Activated naive CD4-positive, alpha-beta T cell treated with anti-CD3 and anti-CD28 coated beads, Interleukin-2, amount 10 ng/mL, durations not matched to agents 7 days and 5 days (primary cell): ENCODE measurements around the gene CD2BP2.
"Not testable (repeated sequence)": the region's sequence is repeated elsewhere in the genome, so short reads cannot be mapped to it uniquely, and the experiment has no call there.

Experiments used
- CTCF ChIA-PET: fragments of 350-600 bp; sonication (Branson Sonifier 250); formaldehyde crosslinking; loops from one replicate; lab custom pipeline; 2021; ENCODE audit warnings: antibody characterized with exemption; lab: Charles Lee
- DNase-seq: peaks from one replicate; pipeline ENCODE4 v3.0.0-alpha.2; 2020
- H3K27ac Mint-ChIP-seq: one replicate; pipeline ENCODE4 v1.8.0; 2021; ENCODE audit warnings: mild to moderate bottlenecking, moderate library complexity, mixed read lengths
- H3K27me3 Mint-ChIP-seq: one replicate; pipeline ENCODE4 v1.8.0; 2021; ENCODE audit warnings: mild to moderate bottlenecking, mixed read lengths
- H3K36me3 Mint-ChIP-seq: one replicate; pipeline ENCODE4 v1.8.0; 2021; ENCODE audit warnings: mixed read lengths
- H3K4me1 Mint-ChIP-seq: one replicate; pipeline ENCODE4 v1.8.0; 2021; ENCODE audit warnings: mixed read lengths
- H3K4me3 Mint-ChIP-seq: one replicate; pipeline ENCODE4 v1.8.0; 2021; ENCODE audit warnings: mild to moderate bottlenecking, moderate library complexity, mixed read lengths
- H3K9me3 Mint-ChIP-seq: one replicate; pipeline ENCODE4 v1.8.0; 2021; ENCODE audit warnings: mixed read lengths

CD2BP2 gene

GRCh38 chr16:30355144-30355953 lies at the start of gene CD2BP2:
Gene CD2BP2 (minus strand): TSS chr16:30355308. CDS start chr16:30354681, 627 bp downstream.
- Mint-ChIP-seq H3K27me3 (no peaks in the 10 kb centered on the region), H3K36me3 (peaks cover 66% of the 10 kb centered on the region), H3K9me3 (no peaks in the 10 kb centered on the region), H3K4me3 (peak within 1 kb of the TSS; percentile 95), H3K27ac (peak within 1 kb of the TSS; percentile 92), H3K4me1 (peaks cover 44% of the 10 kb centered on the region)
- DNase-seq: peak; percentile 90
- CTCF ChIA-PET: interaction anchor here (0.7 to 1.6 kb wide), 4 partner anchors 9 to 263 kb away, joined by 3 to 5 read pairs (median 4); no protein-coding TSS in a partner anchor

GRCh38 chr16:30401768-30402425 lies 46.8 kb upstream of the CD2BP2 start:
- peak overlapping the region; percentile 78 for H3K4me3 Mint-ChIP-seq
- CTCF ChIA-PET: interaction anchor here (1.1 kb wide), 1 partner anchor 19 kb away, joined by 4 read pairs; no protein-coding TSS in a partner anchor

GRCh38 chr16:30399435-30400186 lies 44.5 kb upstream of the CD2BP2 start:
- peak overlapping the region; percentile 42 for H3K27ac Mint-ChIP-seq
- CTCF ChIA-PET: interaction anchor here (1.6 kb wide), 1 partner anchor 10 kb away, joined by 7 read pairs; no protein-coding TSS in a partner anchor
- no peaks in the 10 kb centered on the region for H3K9me3 Mint-ChIP-seq
- H3K4me3 Mint-ChIP-seq: peak overlapping the region; percentile 78
- H3K36me3 Mint-ChIP-seq: peaks cover 24% of the 10 kb centered on the region
- no peak for DNase-seq
- H3K4me1 Mint-ChIP-seq: peaks cover 41% of the 10 kb centered on the region
- H3K27me3 Mint-ChIP-seq: peaks cover 31% of the 10 kb centered on the region

More at GRCh38 chr16:30401768-30402425, 46.8 kb upstream of the CD2BP2 start:
- H3K27ac Mint-ChIP-seq: no peak overlapping the region
- H3K27me3 Mint-ChIP-seq: peaks cover 34% of the 10 kb centered on the region
- peaks cover 33% of the 10 kb centered on the region for H3K4me1 Mint-ChIP-seq
- DNase-seq: no peak
- no peaks in the 10 kb centered on the region for H3K9me3 Mint-ChIP-seq
- peaks cover 17% of the 10 kb centered on the region for H3K36me3 Mint-ChIP-seq

GRCh38 chr16:30398661-30399434 lies 43.7 kb upstream of the CD2BP2 start:
- DNase-seq: no peak
- H3K27ac Mint-ChIP-seq: no peak overlapping the region
- H3K4me3 Mint-ChIP-seq: peak overlapping the region; percentile 49
- H3K36me3 Mint-ChIP-seq: peaks cover 24% of the 10 kb centered on the region
- no peaks in the 10 kb centered on the region for H3K9me3 Mint-ChIP-seq
- CTCF ChIA-PET: interaction anchor here (1.6 kb wide), 1 partner anchor 11 kb away, joined by 7 read pairs; no protein-coding TSS in a partner anchor
- peaks cover 24% of the 10 kb centered on the region for H3K27me3 Mint-ChIP-seq
- peaks cover 48% of the 10 kb centered on the region for H3K4me1 Mint-ChIP-seq

- Mint-ChIP-seq H3K9me3 (no peaks in the 10 kb centered on the region), H3K4me1 (peaks cover 48% of the 10 kb centered on the region), H3K36me3 (peaks cover 24% of the 10 kb centered on the region), H3K27me3 (peaks cover 19% of the 10 kb centered on the region), H3K27ac (no peak overlapping the region), H3K4me3 (no peak overlapping the region)
- no peak for DNase-seq
- CTCF ChIA-PET: no interaction called here
Observed at GRCh38 chr16:30397776-30398660, 42.9 kb upstream of the CD2BP2 start.

- Mint-ChIP-seq H3K9me3 (no peaks in the 10 kb centered on the region), H3K36me3 (peaks cover 24% of the 10 kb centered on the region), H3K4me3 (peak overlapping the region; percentile 88), H3K27me3 (peaks cover 10% of the 10 kb centered on the region), H3K27ac (peak overlapping the region; percentile 60), H3K4me1 (peaks cover 48% of the 10 kb centered on the region)
- DNase-seq: no peak
- CTCF ChIA-PET: interaction anchor here (2.6 kb wide), 1 partner anchor 14 kb away, joined by 11 read pairs; the partner anchor contains the start of gene SEPTIN1
Observed at GRCh38 chr16:30397056-30397455, 41.9 kb upstream of the CD2BP2 start.

GRCh38 chr16:30396627-30397026 lies 41.5 kb upstream of the CD2BP2 start:
- CTCF ChIA-PET: interaction anchor here (1.0 to 2.6 kb wide), 4 partner anchors 11 to 16 kb away, joined by 3 to 11 read pairs (median 8); partner anchors contain the start of genes SEPTIN1 and ZNF771
- DNase-seq, H3K9me3 Mint-ChIP-seq, H3K27ac Mint-ChIP-seq: not testable (repeated sequence)
- Mint-ChIP-seq H3K36me3 (peaks cover 24% of the 10 kb centered on the region), H3K27me3 (peaks cover 12% of the 10 kb centered on the region), H3K4me3 (peak overlapping the region; percentile 88), H3K4me1 (peaks cover 46% of the 10 kb centered on the region)

GRCh38 chr16:30395992-30396585 lies 41.0 kb upstream of the CD2BP2 start:
- Mint-ChIP-seq H3K27ac (peak overlapping the region; percentile 75), H3K4me1 (peaks cover 43% of the 10 kb centered on the region), H3K36me3 (peaks cover 24% of the 10 kb centered on the region), H3K9me3 (no peaks in the 10 kb centered on the region), H3K27me3 (peaks cover 15% of the 10 kb centered on the region), H3K4me3 (peak overlapping the region; percentile 88)
- DNase-seq: no peak
- CTCF ChIA-PET: interaction anchor here (1.0 to 2.6 kb wide), 6 partner anchors 8 to 16 kb away, joined by 3 to 11 read pairs (median 5); partner anchors contain the start of genes SEPTIN1 and ZNF771

- DNase-seq: peak; percentile 69
- Mint-ChIP-seq H3K36me3 (peaks cover 24% of the 10 kb centered on the region), H3K9me3 (no peaks in the 10 kb centered on the region), H3K4me3 (peak within 1 kb of the TSS; percentile 88), H3K4me1 (peaks cover 41% of the 10 kb centered on the region), H3K27ac (peak within 1 kb of the TSS; percentile 75), H3K27me3 (peaks cover 14% of the 10 kb centered on the region)
- CTCF ChIA-PET: interaction anchor here (1.0 to 2.6 kb wide), 7 partner anchors 9 to 17 kb away, joined by 3 to 11 read pairs (median 4); partner anchors contain the start of genes SEPTIN1 and ZNF771
Observed at GRCh38 chr16:30395155-30395991, 40.3 kb upstream of the CD2BP2 start, which contains the start of gene ZNF48. Gene ZNF48 (plus strand): TSS chr16:30395420. CDS start chr16:30395795, 375 bp downstream.

- peaks cover 24% of the 10 kb centered on the region for H3K36me3 Mint-ChIP-seq
- peak overlapping the region; percentile 85 for H3K4me3 Mint-ChIP-seq
- no peaks in the 10 kb centered on the region for H3K9me3 Mint-ChIP-seq
- H3K27me3 Mint-ChIP-seq: peaks cover 12% of the 10 kb centered on the region
- H3K4me1 Mint-ChIP-seq: peaks cover 37% of the 10 kb centered on the region
- CTCF ChIA-PET: interaction anchor here (1.7 to 2.8 kb wide), 5 partner anchors 10 to 15 kb away, joined by 4 to 11 read pairs (median 9); partner anchors contain the start of genes SEPTIN1 and ZNF771
- peak overlapping the region; percentile 33 for H3K27ac Mint-ChIP-seq
- no peak for DNase-seq
Observed at GRCh38 chr16:30394592-30395154, 39.6 kb upstream of the CD2BP2 start.

GRCh38 chr16:30383521-30383920 lies 28.4 kb upstream of the CD2BP2 start:
- Mint-ChIP-seq H3K36me3 (peaks cover 28% of the 10 kb centered on the region), H3K9me3 (no peaks in the 10 kb centered on the region), H3K4me3 (peak overlapping the region; percentile 83), H3K27me3 (no peaks in the 10 kb centered on the region), H3K27ac (peak overlapping the region; percentile 97), H3K4me1 (peaks cover 56% of the 10 kb centered on the region)
- no peak for DNase-seq
- CTCF ChIA-PET: interaction anchor here (0.7 to 1.5 kb wide), 4 partner anchors 10 to 18 kb away, joined by 3 to 11 read pairs (median 4); partner anchors contain the start of gene ZNF48
